ENCODE data around the gene PSMC3. TPM values are rescaled to one million over a fixed set of nuclear protein-coding genes. Genes with fewer than 3 reads are reported as not detected.

PSMC3 gene
- total and polyA plus RNA-seq, 5 donors from 2014 or later = 58.9 to 153 (median 109) TPM

GRCh38 chr11:47410370-47411264, 15.6 kb downstream of the PSMC3 start:
- peaks cover 0 to 2% (median 0%) of the 10 kb centered on the region in 7 donors for H3K9me3 Mint-ChIP-seq
- H3K27ac ChIP-seq (ENCODE audit: insufficient read depth, low read length, poor library complexity, severe bottlenecking) = no peak overlapping the region
- peaks cover 9% of the 10 kb centered on the region for H3K36me3 Mint-ChIP-seq
- H3K9me3 ChIP-seq (ENCODE audit: control insufficient read depth in 2 of 2, low read length in 2 of 2) = no peaks in the 10 kb centered on the region
- no peaks in the 10 kb centered on the region for H3K27me3 ChIP-seq (ENCODE audit: control insufficient read depth, insufficient read depth, low read length)
- H3K4me3 ChIP-seq (ENCODE audit: low read depth, low read length) = no peak overlapping the region
- peaks cover 10% of the 10 kb centered on the region for H3K36me3 ChIP-seq (ENCODE audit: control insufficient read depth, insufficient read depth, low read length)
- peak overlapping the region in 3 of 4 donors; percentile 19 to 86 (median 35) for H3K4me3 Mint-ChIP-seq
- DNase-seq (no peak), ATAC-seq (ENCODE audit: low read depth in 2 of 2) (no peak)
- peaks cover 29% of the 10 kb centered on the region for H3K4me1 ChIP-seq (ENCODE audit: control insufficient read depth, insufficient read depth, low read length, poor library complexity, severe bottlenecking)
- H3K27ac Mint-ChIP-seq = peak overlapping the region in 2 of 3 donors; percentile 44 to 52
- H3K27me3 Mint-ChIP-seq = no peaks in the 10 kb centered on the region
- peaks cover 0 to 35% (median 4%) of the 10 kb centered on the region in 4 donors for H3K4me1 Mint-ChIP-seq

- Mint-ChIP-seq H3K27me3 (no peaks in the 10 kb centered on the region), H3K4me3 (peak overlapping the region; percentile 87 to 97 (median 94)), H3K4me1 (peaks cover 0 to 35% (median 5%) of the 10 kb centered on the region in 4 donors), H3K36me3 (peaks cover 9% of the 10 kb centered on the region), H3K9me3 (peaks cover 0 to 2% (median 0%) of the 10 kb centered on the region in 7 donors), H3K27ac (peak overlapping the region; percentile 90 to 98 (median 97))
- DNase-seq (no peak), ATAC-seq (ENCODE audit: low read depth in 2 of 2) (no peak)
- Histone ChIP-seq H3K27ac (ENCODE audit: insufficient read depth, low read length, poor library complexity, severe bottlenecking) (no peak overlapping the region), H3K27me3 (ENCODE audit: control insufficient read depth, insufficient read depth, low read length) (no peaks in the 10 kb centered on the region), H3K4me1 (ENCODE audit: control insufficient read depth, insufficient read depth, low read length, poor library complexity, severe bottlenecking) (peaks cover 29% of the 10 kb centered on the region), H3K4me3 (ENCODE audit: low read depth, low read length) (no peak overlapping the region), H3K36me3 (ENCODE audit: control insufficient read depth, insufficient read depth, low read length) (peaks cover 10% of the 10 kb centered on the region), H3K9me3 (ENCODE audit: control insufficient read depth in 2 of 2, low read length in 2 of 2) (no peaks in the 10 kb centered on the region)
Measured at GRCh38 chr11:47409440-47410369, 16.5 kb downstream of the PSMC3 start.

- no peaks in the 10 kb centered on the region for H3K27me3 Mint-ChIP-seq
- peak in 1 of 3 donors; percentile 18 for DNase-seq
- H3K4me1 Mint-ChIP-seq = peaks cover 0 to 35% (median 5%) of the 10 kb centered on the region in 4 donors
- H3K9me3 ChIP-seq (ENCODE audit: control insufficient read depth in 2 of 2, low read length in 2 of 2) = no peaks in the 10 kb centered on the region
- H3K4me1 ChIP-seq (ENCODE audit: control insufficient read depth, insufficient read depth, low read length, poor library complexity, severe bottlenecking) = peaks cover 29% of the 10 kb centered on the region
- no peak for ATAC-seq (ENCODE audit: low read depth in 2 of 2)
- H3K27ac ChIP-seq (ENCODE audit: insufficient read depth, low read length, poor library complexity, severe bottlenecking) = peak overlapping the region; percentile 86
- no peaks in the 10 kb centered on the region for H3K27me3 ChIP-seq (ENCODE audit: control insufficient read depth, insufficient read depth, low read length)
- H3K36me3 ChIP-seq (ENCODE audit: control insufficient read depth, insufficient read depth, low read length) = peaks cover 5% of the 10 kb centered on the region
- no peaks in the 10 kb centered on the region for H3K9me3 Mint-ChIP-seq
- peak overlapping the region; percentile 71 for H3K4me3 ChIP-seq (ENCODE audit: low read depth, low read length)
- H3K4me3 Mint-ChIP-seq = peak overlapping the region; percentile 87 to 97 (median 94)
- peak overlapping the region; percentile 90 to 98 (median 97) for H3K27ac Mint-ChIP-seq
- peaks cover 4% of the 10 kb centered on the region for H3K36me3 Mint-ChIP-seq
Measured at GRCh38 chr11:47408598-47409439, 17.4 kb downstream of the PSMC3 start.

GRCh38 chr11:47407746-47408590, 18.3 kb downstream of the PSMC3 start, which contains the start of gene SLC39A13:
Gene SLC39A13, plus strand, starts transcription at chr11:47408590. Its CDS starts 1,505 bp downstream, at chr11:47410095.
- H3K27me3 ChIP-seq (ENCODE audit: control insufficient read depth, insufficient read depth, low read length) = no peaks in the 10 kb centered on the region
- DNase-seq = peak; percentile 88 to 94 (median 90)
- H3K9me3 Mint-ChIP-seq = no peaks in the 10 kb centered on the region
- peaks cover 29% of the 10 kb centered on the region for H3K4me1 ChIP-seq (ENCODE audit: control insufficient read depth, insufficient read depth, low read length, poor library complexity, severe bottlenecking)
- no peaks in the 10 kb centered on the region for H3K36me3 Mint-ChIP-seq
- H3K4me3 Mint-ChIP-seq = peak within 1 kb of the TSS; percentile 91 to 97 (median 94)
- H3K4me1 Mint-ChIP-seq = peaks cover 0 to 35% (median 5%) of the 10 kb centered on the region in 4 donors
- peak; percentile 85 to 88 for ATAC-seq (ENCODE audit: low read depth in 2 of 2)
- peak within 1 kb of the TSS; percentile 89 for H3K27ac ChIP-seq (ENCODE audit: insufficient read depth, low read length, poor library complexity, severe bottlenecking)
- no peaks in the 10 kb centered on the region for H3K9me3 ChIP-seq (ENCODE audit: control insufficient read depth in 2 of 2, low read length in 2 of 2)
- no peaks in the 10 kb centered on the region for H3K27me3 Mint-ChIP-seq
- H3K36me3 ChIP-seq (ENCODE audit: control insufficient read depth, insufficient read depth, low read length) = no peaks in the 10 kb centered on the region
- peak within 1 kb of the TSS; percentile 75 for H3K4me3 ChIP-seq (ENCODE audit: low read depth, low read length)
- H3K27ac Mint-ChIP-seq = peak within 1 kb of the TSS; percentile 93 to 98 (median 97)

GRCh38 chr11:47406896-47407745, 19.1 kb downstream of the PSMC3 start:
- H3K4me3 Mint-ChIP-seq = peak overlapping the region; percentile 68 to 93 (median 86)
- no peaks in the 10 kb centered on the region for H3K9me3 ChIP-seq (ENCODE audit: control insufficient read depth in 2 of 2, low read length in 2 of 2)
- H3K36me3 Mint-ChIP-seq = no peaks in the 10 kb centered on the region
- H3K27me3 Mint-ChIP-seq = no peaks in the 10 kb centered on the region
- ATAC-seq (ENCODE audit: low read depth in 2 of 2) (no peak), DNase-seq (no peak)
- H3K27ac ChIP-seq (ENCODE audit: insufficient read depth, low read length, poor library complexity, severe bottlenecking) = peak overlapping the region; percentile 89
- no peaks in the 10 kb centered on the region for H3K36me3 ChIP-seq (ENCODE audit: control insufficient read depth, insufficient read depth, low read length)
- no peaks in the 10 kb centered on the region for H3K27me3 ChIP-seq (ENCODE audit: control insufficient read depth, insufficient read depth, low read length)
- peaks cover 29% of the 10 kb centered on the region for H3K4me1 ChIP-seq (ENCODE audit: control insufficient read depth, insufficient read depth, low read length, poor library complexity, severe bottlenecking)
- peak overlapping the region; percentile 76 to 93 (median 88) for H3K27ac Mint-ChIP-seq
- H3K4me1 Mint-ChIP-seq = peaks cover 0 to 37% (median 5%) of the 10 kb centered on the region in 4 donors
- H3K9me3 Mint-ChIP-seq = no peaks in the 10 kb centered on the region
- peak overlapping the region; percentile 75 for H3K4me3 ChIP-seq (ENCODE audit: low read depth, low read length)

GRCh38 chr11:47403571-47403970, 22.7 kb downstream of the PSMC3 start:
- no peak for ATAC-seq (ENCODE audit: low read depth in 2 of 2)
- H3K4me3 Mint-ChIP-seq = peak overlapping the region in 2 of 4 donors; percentile 60 to 76
- H3K4me1 Mint-ChIP-seq = peaks cover 0 to 37% (median 16%) of the 10 kb centered on the region in 4 donors
- Histone ChIP-seq H3K4me1 (ENCODE audit: control insufficient read depth, insufficient read depth, low read length, poor library complexity, severe bottlenecking) (peaks cover 28% of the 10 kb centered on the region), H3K27ac (ENCODE audit: insufficient read depth, low read length, poor library complexity, severe bottlenecking) (no peak overlapping the region), H3K9me3 (ENCODE audit: control insufficient read depth in 2 of 2, low read length in 2 of 2) (no peaks in the 10 kb centered on the region), H3K36me3 (ENCODE audit: control insufficient read depth, insufficient read depth, low read length) (no peaks in the 10 kb centered on the region), H3K27me3 (ENCODE audit: control insufficient read depth, insufficient read depth, low read length) (no peaks in the 10 kb centered on the region), H3K4me3 (ENCODE audit: low read depth, low read length) (no peak overlapping the region)
- no peaks in the 10 kb centered on the region for H3K36me3 Mint-ChIP-seq
- H3K27me3 Mint-ChIP-seq = no peaks in the 10 kb centered on the region
- peak overlapping the region in 1 of 3 donors; percentile 53 for H3K27ac Mint-ChIP-seq
- DNase-seq = no peak
- H3K9me3 Mint-ChIP-seq = no peaks in the 10 kb centered on the region
